Measurements from ENCODE around the gene SCAMP4. TPM values are rescaled to one million over a fixed set of nuclear protein-coding genes. Genes with fewer than 3 reads are reported as not detected.

The SCAMP4 gene
- total and polyA plus RNA-seq, 7 donors, result 14.4 to 55.4 (median 26.0) TPM

DNA sequence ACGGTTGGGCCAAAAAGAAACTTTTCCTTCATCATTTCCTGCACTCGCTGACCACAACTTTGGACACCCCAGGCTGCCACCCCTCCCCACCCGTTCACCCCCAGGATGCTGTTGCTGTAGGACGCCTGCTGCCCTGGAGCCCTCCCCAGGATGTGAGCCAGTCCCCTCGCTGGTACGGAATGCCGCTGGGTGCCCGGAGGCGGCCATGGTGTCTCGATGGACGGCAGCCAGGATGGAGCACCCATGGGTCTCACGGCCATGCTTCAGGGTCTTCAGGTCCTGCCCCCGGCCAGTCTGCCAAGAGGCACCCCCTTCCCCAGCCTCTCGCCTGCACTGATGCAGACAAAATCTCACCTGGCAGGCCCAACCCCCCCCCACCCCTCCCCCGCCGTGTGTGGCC is 20.3 kb downstream of the SCAMP4 start:
- peaks cover 0 to 16% (median 14%) of the 10 kb centered on the region in 4 donors for H3K4me1 ChIP-seq
- H3K27me3 ChIP-seq, result no peaks in the 10 kb centered on the region
- no peak for DNase-seq
- no peak overlapping the region for H3K4me3 ChIP-seq
- 91 to 93% methylated on average over 16 of the region's 16 CpGs for WGBS, 2 donors
- intact Hi-C loops (cut with DNase I), result loop anchor here (5.0 kb wide), 1 partner anchor 147 kb away; no protein-coding TSS in a partner anchor
- H3K9me3 ChIP-seq, result no peaks in the 10 kb centered on the region
- TF ChIP-seq POLR2A (IDR thresholded peaks at IDR 0.05) (no peak), EP300 (IDR thresholded peaks at IDR 0.05) (no peak), POLR2AphosphoS5 (IDR thresholded peaks at IDR 0.05) (no peak)
- TF ChIP-seq, protein P1, sequence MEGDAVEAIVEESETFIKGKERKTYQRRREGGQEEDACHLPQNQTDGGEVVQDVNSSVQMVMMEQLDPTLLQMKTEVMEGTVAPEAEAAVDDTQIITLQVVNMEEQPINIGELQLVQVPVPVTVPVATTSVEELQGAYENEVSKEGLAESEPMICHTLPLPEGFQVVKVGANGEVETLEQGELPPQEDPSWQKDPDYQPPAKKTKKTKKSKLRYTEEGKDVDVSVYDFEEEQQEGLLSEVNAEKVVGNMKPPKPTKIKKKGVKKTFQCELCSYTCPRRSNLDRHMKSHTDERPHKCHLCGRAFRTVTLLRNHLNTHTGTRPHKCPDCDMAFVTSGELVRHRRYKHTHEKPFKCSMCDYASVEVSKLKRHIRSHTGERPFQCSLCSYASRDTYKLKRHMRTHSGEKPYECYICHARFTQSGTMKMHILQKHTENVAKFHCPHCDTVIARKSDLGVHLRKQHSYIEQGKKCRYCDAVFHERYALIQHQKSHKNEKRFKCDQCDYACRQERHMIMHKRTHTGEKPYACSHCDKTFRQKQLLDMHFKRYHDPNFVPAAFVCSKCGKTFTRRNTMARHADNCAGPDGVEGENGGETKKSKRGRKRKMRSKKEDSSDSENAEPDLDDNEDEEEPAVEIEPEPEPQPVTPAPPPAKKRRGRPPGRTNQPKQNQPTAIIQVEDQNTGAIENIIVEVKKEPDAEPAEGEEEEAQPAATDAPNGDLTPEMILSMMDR (IDR thresholded peaks at IDR 0.05), result no peak
- peaks cover 6 to 35% (median 24%) of the 10 kb centered on the region in 4 donors for H3K36me3 ChIP-seq
- no peak overlapping the region for H3K27ac ChIP-seq

GRCh38 chr19:1929021-1929742 is 24.0 kb downstream of the SCAMP4 start:
- WGBS, 2 donors, result 3 to 13% methylated on average over 42 of the region's 42 CpGs
- Histone ChIP-seq H3K27ac (peak overlapping the region in 1 of 4 donors; percentile 0), H3K36me3 (peaks cover 0 to 14% (median 5%) of the 10 kb centered on the region in 4 donors), H3K4me3 (peak overlapping the region; percentile 15 to 39 (median 31)), H3K27me3 (no peaks in the 10 kb centered on the region), H3K9me3 (no peaks in the 10 kb centered on the region), H3K4me1 (peaks cover 0 to 16% (median 14%) of the 10 kb centered on the region in 4 donors)
- TF ChIP-seq POLR2A (IDR thresholded peaks at IDR 0.05) (no peak), POLR2AphosphoS5 (IDR thresholded peaks at IDR 0.05) (peak in 1 of 4 donors; percentile 16)
- TF ChIP-seq, protein P1 (IDR thresholded peaks at IDR 0.05), result peak; percentile 59 to 91 (median 86)
- DNase-seq, result peak; percentile 89
- intact Hi-C loops (cut with DNase I), result loop anchor here (5.0 kb wide), 1 partner anchor 143 kb away; no protein-coding TSS in a partner anchor

- Histone ChIP-seq H3K9me3 (no peaks in the 10 kb centered on the region), H3K27me3 (no peaks in the 10 kb centered on the region), H3K4me1 (peaks cover 0 to 16% (median 14%) of the 10 kb centered on the region in 4 donors), H3K27ac (no peak overlapping the region), H3K4me3 (no peak overlapping the region), H3K36me3 (no peaks in the 10 kb centered on the region)
- 93 to 94% methylated on average over 1 of the region's 1 CpG for WGBS, 2 donors
- DNase-seq, result no peak
- TF ChIP-seq, protein P1 (IDR thresholded peaks at IDR 0.05), result no peak
- no peak for TF ChIP-seq EP300 (IDR thresholded peaks at IDR 0.05)
- no peak for TF ChIP-seq POLR2AphosphoS5 (IDR thresholded peaks at IDR 0.05)
- TF ChIP-seq POLR2A (IDR thresholded peaks at IDR 0.05), result no peak
- intact Hi-C loops (cut with DNase I), result no loop called here
Measured at GRCh38 chr19:1931445-1931844, 26.2 kb downstream of the SCAMP4 start.

GRCh38 chr19:1932395-1932794 is 27.2 kb downstream of the SCAMP4 start:
- no peak for TF ChIP-seq POLR2A (IDR thresholded peaks at IDR 0.05)
- no peak for TF ChIP-seq EP300 (IDR thresholded peaks at IDR 0.05)
- TF ChIP-seq, protein P1 (IDR thresholded peaks at IDR 0.05), result no peak
- TF ChIP-seq POLR2AphosphoS5 (IDR thresholded peaks at IDR 0.05), result no peak

More at GRCh38 chr19:1932395-1932794, 27.2 kb downstream of the SCAMP4 start:
- Histone ChIP-seq H3K27me3 (no peaks in the 10 kb centered on the region), H3K4me1 (peaks cover 0 to 16% (median 14%) of the 10 kb centered on the region in 4 donors), H3K4me3 (no peak overlapping the region), H3K9me3 (no peaks in the 10 kb centered on the region), H3K36me3 (no peaks in the 10 kb centered on the region), H3K27ac (no peak overlapping the region)
- no peak for DNase-seq
- intact Hi-C loops (cut with DNase I), result no loop called here
- WGBS, 2 donors, result 87 to 88% methylated on average over 8 of the region's 8 CpGs

Data from sigmoid colon (tissue), 7 donors.